ENCODE results near the gene MOCS2.

Gene MOCS2

DNA sequence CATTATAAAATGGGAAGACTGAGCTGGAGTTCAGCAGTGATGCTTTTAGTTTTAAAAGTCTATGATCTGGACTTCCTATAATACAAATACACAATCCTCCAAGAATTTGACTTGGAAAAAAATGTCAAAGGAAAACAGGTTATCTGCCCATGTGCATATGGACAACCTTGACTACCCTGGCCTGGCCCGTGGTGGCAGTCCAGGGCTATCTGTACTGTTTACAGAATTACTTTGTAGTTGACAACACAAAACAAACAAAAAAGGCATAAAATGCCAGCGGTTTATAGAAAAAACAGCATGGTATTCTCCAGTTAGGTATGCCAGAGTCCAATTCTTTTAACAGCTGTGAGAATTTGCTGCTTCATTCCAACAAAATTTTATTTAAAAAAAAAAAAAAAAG lies 17.3 kb downstream of the MOCS2 start:
- DNase-seq, result no peak

GRCh38 chr5:53091289-53091688 lies 18.3 kb downstream of the MOCS2 start:
- DNase-seq, result no peak

GRCh38 chr5:53090229-53090628 lies 19.3 kb downstream of the MOCS2 start:
- no peak for DNase-seq

- DNase-seq, result no peak
Observed at GRCh38 chr5:53089481-53089991, 20.0 kb downstream of the MOCS2 start.

DNA sequence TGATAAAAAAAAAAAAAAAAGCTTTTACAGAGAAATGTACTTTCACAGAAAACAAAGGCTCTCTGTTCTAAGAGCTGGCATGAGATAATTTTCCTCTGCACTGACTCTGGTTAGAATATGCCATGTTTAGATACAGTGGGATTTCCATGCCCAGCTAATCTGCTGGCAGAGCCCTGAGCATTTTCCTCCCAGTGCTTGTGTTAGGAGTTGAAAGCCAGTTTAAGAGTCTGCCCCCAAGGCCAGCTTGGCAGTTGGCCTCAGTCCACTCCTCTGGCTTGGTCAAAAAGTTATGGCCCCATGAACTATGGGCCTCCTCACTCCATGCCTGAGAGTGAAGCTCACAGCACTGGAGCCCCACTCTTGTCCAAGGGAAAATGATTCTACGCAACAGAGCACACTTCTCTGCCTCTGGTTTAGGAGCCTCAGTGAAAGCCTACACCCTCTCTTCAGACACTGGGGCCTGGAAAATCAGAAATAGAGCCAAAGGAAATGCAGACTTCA lies 21.9 kb downstream of the MOCS2 start:
- DNase-seq, result no peak

DNA sequence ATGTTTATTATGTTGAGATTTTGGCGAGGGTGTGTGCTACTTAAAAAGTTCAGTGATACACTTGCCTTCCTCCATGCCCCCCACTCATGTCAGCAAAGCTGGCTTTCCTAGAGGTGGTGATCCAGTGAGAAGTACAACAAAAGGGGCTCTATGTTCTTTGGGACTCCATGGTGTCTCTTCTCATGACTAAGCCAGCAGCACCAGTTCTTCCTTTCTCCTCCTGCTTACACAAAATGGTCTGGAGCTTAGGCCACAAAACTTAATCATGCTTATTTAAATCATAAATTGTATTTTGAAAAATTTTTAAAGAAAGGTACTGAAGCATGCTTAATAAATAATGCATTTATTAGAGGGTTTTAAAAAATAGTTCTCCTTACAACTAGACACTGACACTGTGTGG lies 22.4 kb downstream of the MOCS2 start:
- no peak for DNase-seq

DNA sequence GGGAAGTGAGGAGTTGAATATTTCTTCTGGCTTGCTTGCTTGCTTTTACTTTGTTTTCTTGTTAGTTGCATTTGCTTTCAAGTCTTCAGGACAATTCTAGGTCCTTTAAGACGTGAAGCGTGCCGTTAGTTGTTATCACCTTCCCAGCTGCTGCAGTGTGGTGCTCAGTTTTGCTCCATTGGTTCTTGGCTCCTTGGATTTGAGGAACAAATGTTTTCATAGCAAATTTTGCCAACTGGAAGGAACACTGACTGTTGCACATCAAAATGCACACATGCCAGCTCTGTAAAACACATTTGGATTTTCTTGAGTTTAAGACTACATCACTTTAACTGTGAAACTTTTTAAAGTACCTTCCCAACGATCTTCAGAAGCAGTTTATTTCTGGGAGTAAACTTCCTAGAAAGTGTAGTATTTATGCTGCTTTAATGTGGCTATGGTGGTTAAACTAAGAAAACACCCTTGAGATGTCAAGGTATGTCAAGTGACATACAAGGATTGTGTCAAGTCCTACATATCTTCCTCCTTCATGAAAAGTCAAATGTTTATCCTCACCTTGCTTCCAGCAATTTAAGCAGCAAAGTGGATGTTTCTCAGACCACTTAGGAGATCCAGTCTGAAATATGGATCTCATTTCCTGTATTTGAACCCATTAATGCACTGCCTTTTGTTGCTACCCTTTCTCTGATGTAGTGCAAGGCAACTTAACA lies 24.9 kb downstream of the MOCS2 start:
- no peak for DNase-seq

DNA sequence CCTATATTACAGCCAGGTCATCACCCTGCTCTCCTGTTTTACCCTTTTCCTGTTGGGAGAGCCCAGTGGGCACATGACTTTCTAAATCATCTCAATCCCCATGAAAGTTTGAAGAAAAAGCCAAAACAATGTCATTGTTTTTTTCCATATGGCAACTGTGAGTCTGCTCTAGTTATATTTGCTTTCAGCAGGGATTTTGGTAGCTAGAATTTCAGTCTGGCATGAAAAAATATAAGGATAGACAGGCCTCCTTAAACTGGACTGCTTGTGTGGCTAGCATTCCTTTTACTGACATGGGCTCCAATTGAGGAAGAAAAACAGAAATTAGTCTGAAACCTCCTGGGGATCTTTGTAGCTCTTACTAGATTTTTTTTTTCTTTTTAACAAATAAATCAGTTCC lies 25.6 kb downstream of the MOCS2 start:
- DNase-seq, result no peak

DNA sequence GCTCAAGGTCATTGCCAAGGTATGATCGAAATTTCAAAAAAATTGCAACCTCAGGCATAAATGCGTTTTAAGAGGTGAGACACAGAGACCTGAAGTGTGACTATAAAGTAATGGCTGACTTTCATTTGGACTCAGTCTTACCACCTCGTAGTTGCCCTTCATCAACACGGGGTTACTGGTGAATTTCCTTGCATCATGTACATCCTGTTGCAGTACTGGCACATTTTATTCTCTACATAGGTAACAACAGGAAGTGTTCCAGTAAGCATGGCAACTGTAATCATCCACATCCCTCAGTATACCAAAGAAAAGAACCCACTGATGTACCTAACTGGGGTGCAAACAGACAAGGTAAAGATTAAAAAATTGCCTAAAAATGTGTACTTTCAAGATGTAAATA lies 29.3 kb downstream of the MOCS2 start:
- no peak for DNase-seq

DNA sequence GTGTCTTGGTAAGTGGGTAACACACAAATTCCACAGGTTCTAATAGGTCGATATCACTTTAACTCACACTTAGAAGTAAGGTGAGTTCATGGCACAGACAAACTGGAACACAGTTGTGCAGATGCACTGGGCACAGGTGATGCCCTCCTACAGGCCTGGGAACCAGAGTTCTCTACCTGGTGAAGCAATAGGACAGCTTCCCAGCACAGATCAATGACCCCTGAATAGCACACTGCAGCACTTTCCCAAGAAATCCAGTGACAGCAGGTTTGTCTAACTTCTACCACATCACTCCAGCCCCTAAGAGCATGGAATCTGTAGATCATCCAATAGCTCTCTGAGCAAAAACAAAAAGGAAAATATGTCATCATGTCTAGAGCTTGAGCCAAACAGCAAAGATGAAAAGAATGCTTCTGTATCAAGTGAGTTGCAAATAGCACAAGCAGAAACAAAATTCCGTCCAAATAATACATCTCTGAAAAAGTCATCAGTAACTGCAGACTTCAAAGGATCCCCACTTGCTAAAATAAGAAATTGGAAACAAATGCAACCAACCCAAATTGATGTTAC lies 33.5 kb downstream of the MOCS2 start:
- no peak for DNase-seq

GRCh38 chr5:53073348-53073747 lies 36.2 kb downstream of the MOCS2 start:
- DNase-seq, result no peak

DNA sequence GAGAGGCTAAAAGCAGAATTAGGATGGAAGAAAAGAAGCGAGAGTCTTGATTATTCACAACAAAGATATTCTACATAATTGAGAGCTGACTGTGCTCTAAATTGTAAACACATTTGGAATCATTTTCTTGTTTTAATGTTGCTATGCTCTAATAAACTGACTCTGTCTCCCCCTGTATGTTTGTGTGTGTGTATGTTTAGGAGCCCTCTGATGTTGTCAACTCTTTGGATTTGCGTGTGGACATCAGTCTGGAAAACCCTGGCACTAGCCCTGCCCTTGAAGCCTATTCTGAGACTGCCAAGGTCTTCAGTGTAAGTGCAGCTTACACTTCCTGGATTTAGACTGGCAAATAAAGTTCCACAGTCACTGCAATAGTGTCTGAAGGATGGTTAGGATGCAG lies 37.8 kb downstream of the MOCS2 start:
- no peak for DNase-seq

DNA sequence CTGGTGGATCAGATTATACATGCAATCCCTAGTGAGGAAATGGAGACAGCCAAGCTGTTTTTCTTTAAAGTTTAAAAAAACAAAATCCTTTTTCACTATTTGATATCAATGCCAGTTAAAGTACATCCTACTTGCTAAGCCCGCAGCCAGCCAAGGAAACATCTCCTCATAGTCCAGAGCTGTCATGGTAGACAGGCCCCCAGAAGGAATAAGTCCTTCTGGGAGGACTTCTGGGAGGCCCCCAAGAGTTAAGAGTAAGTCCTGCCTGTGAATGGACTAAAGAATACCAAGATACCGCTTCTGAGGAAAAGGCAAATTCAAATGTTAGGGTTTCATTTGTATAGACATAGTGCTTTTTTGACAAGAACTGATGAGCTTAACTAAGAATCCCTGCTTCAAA lies 38.3 kb downstream of the MOCS2 start:
- no peak for DNase-seq

- no peak for DNase-seq
Observed at GRCh38 chr5:53069626-53070025, 39.9 kb downstream of the MOCS2 start.

- DNase-seq, result no peak
Observed at GRCh38 chr5:53068291-53068836, 41.2 kb downstream of the MOCS2 start.

DNA sequence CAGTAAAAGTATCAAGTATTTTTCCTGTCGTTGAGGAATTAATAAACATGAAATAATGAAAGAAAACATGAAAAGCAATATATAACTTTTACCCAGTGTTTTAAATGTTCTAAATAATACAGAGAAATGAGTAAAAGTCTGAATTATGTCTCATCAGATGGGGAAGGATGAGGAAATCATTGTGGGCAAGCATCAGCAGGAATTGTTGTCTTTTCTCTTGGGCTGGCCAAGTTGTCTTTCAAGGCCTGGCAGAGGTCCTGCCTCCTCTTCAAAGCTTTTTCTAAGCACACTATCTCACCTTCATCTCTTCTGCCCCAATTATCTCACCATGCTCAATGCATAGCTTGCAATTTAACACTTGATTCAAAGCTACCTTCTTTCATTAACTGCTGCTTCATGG lies 41.9 kb downstream of the MOCS2 start:
- no peak for DNase-seq

GRCh38 chr5:53066088-53066487 lies 43.5 kb downstream of the MOCS2 start:
- no peak for DNase-seq

- DNase-seq, result no peak
Observed at GRCh38 chr5:53063791-53064190, 45.8 kb downstream of the MOCS2 start.

DNA sequence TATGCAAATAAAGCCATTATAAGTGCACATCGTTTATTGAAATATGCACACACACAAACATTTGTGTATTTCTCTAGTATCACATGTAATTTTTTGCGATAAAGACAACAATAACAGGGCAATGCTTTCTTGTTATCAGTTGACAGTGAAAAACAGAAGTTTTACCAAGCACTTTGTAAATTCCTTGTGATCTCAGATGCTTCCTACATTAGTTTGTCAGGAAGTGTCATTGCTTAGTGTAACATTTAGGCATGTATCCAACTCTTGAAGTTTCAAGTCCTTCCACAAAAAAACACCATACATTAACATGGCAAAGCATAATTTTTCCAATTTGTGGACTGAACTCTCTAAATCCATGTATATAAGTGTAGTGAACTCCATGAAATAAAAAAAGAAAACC lies 46.4 kb downstream of the MOCS2 start:
- no peak for DNase-seq

- no peak for DNase-seq
Observed at GRCh38 chr5:53059281-53059680, 50.3 kb downstream of the MOCS2 start.

GRCh38 chr5:53055365-53055764 lies 54.2 kb downstream of the MOCS2 start:
- DNase-seq, result no peak

- no peak for DNase-seq
Observed at GRCh38 chr5:53053364-53053763, 56.2 kb downstream of the MOCS2 start.

DNA sequence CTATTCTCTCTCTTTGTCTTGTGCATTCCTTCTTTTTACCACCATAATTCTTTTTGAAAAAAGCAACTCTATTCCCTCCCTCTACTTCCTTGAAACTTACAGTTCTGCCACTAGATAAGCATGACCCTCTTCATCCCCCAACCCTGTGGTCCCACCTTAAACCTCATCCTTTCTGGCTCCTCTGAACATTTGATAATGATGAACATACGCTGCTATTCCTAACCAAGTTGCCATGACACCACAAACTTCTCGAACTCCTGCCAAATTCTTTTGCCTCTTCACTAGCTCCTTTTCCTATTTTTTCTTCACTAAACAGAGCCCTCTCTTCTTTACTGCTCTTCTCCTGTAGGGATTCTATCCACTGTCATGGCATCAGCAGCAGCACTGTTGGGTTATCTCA lies 57.1 kb downstream of the MOCS2 start:
- DNase-seq, result no peak

GRCh38 chr5:53048248-53048647 lies 61.3 kb downstream of the MOCS2 start:
- DNase-seq, result no peak
